Right renal cortex interstitium (tissue), 3 donors: ENCODE results near the gene TOGARAM2. TPM values are rescaled to one million over a fixed set of nuclear protein-coding genes. Genes with fewer than 3 reads are reported as not detected.

ENCODE experiments used
- DNase-seq, 3 donors: peaks; one replicate each; pipeline ENCODE4 v3.0.0-alpha.2; 2013; ENCODE audit warnings: low read depth in 3 of 3, low spot score in 2 of 3
- polyA plus RNA-seq, 3 donors: library from polyadenylated mRNA; unstranded; fragments of 120-200 nt; gene quantifications; one replicate each; pipeline ENCODE4 v1.2.1, GENCODE V29; 2013; ENCODE audit not compliant: insufficient read length in 3 of 3

TOGARAM2 gene
- under 1 TPM; 0.86 to 0.94 (median 0.89) TPM for polyA plus RNA-seq

- DNase-seq: peak in 2 of 3 donors; percentile 37 to 56
Measured at GRCh38 chr2:28981016-28981441, at the start of gene TOGARAM2. TOGARAM2 (plus strand) TSS chr2:28981298; CDS start chr2:28994835, 13,537 bp downstream.

GRCh38 chr2:28934769-28935168 lies 46.3 kb upstream of the TOGARAM2 start:
- no peak for DNase-seq

- DNase-seq: no peak
Measured at GRCh38 chr2:28941008-28941407, 40.1 kb upstream of the TOGARAM2 start.

- DNase-seq: no peak
Measured at GRCh38 chr2:28944535-28945248, 36.4 kb upstream of the TOGARAM2 start.

GRCh38 chr2:28948160-28948559 lies 32.9 kb upstream of the TOGARAM2 start:
- DNase-seq: no peak

- no peak for DNase-seq
Measured at GRCh38 chr2:28949190-28949589, 31.9 kb upstream of the TOGARAM2 start.

GRCh38 chr2:28949617-28950305 lies 31.3 kb upstream of the TOGARAM2 start:
- DNase-seq: no peak

GRCh38 chr2:28950941-28951630 lies 30.0 kb upstream of the TOGARAM2 start:
- DNase-seq: no peak

- DNase-seq: no peak
Measured at GRCh38 chr2:28951910-28952835, 28.9 kb upstream of the TOGARAM2 start.

GRCh38 chr2:28952836-28953211 lies 28.3 kb upstream of the TOGARAM2 start:
- no peak for DNase-seq

GRCh38 chr2:28955467-28955866 lies 25.6 kb upstream of the TOGARAM2 start:
- no peak for DNase-seq

- no peak for DNase-seq
Measured at GRCh38 chr2:28956415-28956826, 24.7 kb upstream of the TOGARAM2 start.

- no peak for DNase-seq
Measured at GRCh38 chr2:28956890-28957289, 24.2 kb upstream of the TOGARAM2 start.

- peak; percentile 54 to 61 (median 57) for DNase-seq
Measured at GRCh38 chr2:28958689-28959088, 22.4 kb upstream of the TOGARAM2 start.

- no peak for DNase-seq
Measured at GRCh38 chr2:28960401-28960800, 20.7 kb upstream of the TOGARAM2 start.

- no peak for DNase-seq
Measured at GRCh38 chr2:28962505-28962904, 18.6 kb upstream of the TOGARAM2 start.

- no peak for DNase-seq
Measured at GRCh38 chr2:28970464-28971160, 10.5 kb upstream of the TOGARAM2 start.

- no peak for DNase-seq
Measured at GRCh38 chr2:28972778-28973335, 8.2 kb upstream of the TOGARAM2 start.

- no peak for DNase-seq
Measured at GRCh38 chr2:28974252-28974651, 6.8 kb upstream of the TOGARAM2 start.

GRCh38 chr2:28975671-28976070 lies 5.4 kb upstream of the TOGARAM2 start:
- no peak for DNase-seq
